Panc1 (cell line): ENCODE measurements around the gene FCHSD2.

Source experiments
- CTCF ChIP-seq: fragments of 450-650 bp; IDR thresholded peaks from 2 replicates; pipeline ENCODE4 v1.5.1; 2017; ENCODE audit warnings: mild to moderate bottlenecking
- SIN3A ChIP-seq: IDR thresholded peaks from 2 replicates; pipeline ENCODE4 v1.6.1; 2012; ENCODE audit warnings: low read depth, mild to moderate bottlenecking, low read length, moderate library complexity, borderline replicate concordance; ENCODE audit not compliant: insufficient read depth
- TCF7L2 ChIP-seq: IDR thresholded peaks from 2 replicates; pipeline ENCODE4 v1.6.1; 2011; ENCODE audit warnings: mild to moderate bottlenecking, low read depth, low read length, inconsistent platforms
- TF ChIP-seq, protein P1 (sequence below), 2 experiments: IDR thresholded peaks; 2 replicates each; pipeline ENCODE4 v1.6.1; 2011 to 2012; ENCODE audit warnings: low read depth in 2 of 2, control low read depth in 1 of 2, low read length in 1 of 2, mild to moderate bottlenecking in 1 of 2, moderate library complexity in 1 of 2; ENCODE audit not compliant: insufficient read depth in 1 of 2

DNA sequence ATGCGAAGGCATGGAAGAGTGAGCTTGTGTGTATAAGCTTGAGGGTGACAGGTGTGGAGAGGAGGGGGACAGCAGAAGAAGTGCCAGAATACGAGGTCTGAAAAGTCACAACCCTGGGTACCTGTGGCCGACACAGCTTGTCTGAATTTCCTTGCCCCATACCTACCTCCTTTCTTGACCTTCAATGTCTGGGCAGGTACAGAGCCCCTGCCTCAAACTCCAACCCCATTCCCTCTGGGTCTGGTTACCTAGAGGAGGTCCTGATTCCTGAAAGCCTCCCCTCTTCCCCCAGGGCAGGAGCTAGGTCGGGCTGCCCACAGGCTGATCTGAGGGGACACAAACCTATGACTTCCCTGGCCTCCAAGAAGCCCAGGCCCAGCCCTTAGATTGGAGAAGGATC is 36.6 kb upstream of the FCHSD2 start:
- TF ChIP-seq CTCF: no peak
- TF ChIP-seq, protein P1, sequence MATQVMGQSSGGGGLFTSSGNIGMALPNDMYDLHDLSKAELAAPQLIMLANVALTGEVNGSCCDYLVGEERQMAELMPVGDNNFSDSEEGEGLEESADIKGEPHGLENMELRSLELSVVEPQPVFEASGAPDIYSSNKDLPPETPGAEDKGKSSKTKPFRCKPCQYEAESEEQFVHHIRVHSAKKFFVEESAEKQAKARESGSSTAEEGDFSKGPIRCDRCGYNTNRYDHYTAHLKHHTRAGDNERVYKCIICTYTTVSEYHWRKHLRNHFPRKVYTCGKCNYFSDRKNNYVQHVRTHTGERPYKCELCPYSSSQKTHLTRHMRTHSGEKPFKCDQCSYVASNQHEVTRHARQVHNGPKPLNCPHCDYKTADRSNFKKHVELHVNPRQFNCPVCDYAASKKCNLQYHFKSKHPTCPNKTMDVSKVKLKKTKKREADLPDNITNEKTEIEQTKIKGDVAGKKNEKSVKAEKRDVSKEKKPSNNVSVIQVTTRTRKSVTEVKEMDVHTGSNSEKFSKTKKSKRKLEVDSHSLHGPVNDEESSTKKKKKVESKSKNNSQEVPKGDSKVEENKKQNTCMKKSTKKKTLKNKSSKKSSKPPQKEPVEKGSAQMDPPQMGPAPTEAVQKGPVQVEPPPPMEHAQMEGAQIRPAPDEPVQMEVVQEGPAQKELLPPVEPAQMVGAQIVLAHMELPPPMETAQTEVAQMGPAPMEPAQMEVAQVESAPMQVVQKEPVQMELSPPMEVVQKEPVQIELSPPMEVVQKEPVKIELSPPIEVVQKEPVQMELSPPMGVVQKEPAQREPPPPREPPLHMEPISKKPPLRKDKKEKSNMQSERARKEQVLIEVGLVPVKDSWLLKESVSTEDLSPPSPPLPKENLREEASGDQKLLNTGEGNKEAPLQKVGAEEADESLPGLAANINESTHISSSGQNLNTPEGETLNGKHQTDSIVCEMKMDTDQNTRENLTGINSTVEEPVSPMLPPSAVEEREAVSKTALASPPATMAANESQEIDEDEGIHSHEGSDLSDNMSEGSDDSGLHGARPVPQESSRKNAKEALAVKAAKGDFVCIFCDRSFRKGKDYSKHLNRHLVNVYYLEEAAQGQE (IDR thresholded peaks at IDR 0.05; ENCODE audit: insufficient read depth in 1 of 2, low read depth in 2 of 2, low read length in 1 of 2): no peak
- no peak for TF ChIP-seq TCF7L2
- TF ChIP-seq SIN3A: no peak
